DMS53 treated with DMSO at 0.1 percent for 48 hours (cell line): ENCODE data around the gene ENTPD1.
"Not testable (repeated sequence)": the region's sequence is repeated elsewhere in the genome, so short reads cannot be mapped to it uniquely, and the experiment has no call there.

Experiments
- DNase-seq: peaks from one replicate; lab custom pipeline; 2025; ENCODE audit not compliant: unreplicated experiment; lab: John Stamatoyannopoulos, UW

The ENTPD1 gene

DNA sequence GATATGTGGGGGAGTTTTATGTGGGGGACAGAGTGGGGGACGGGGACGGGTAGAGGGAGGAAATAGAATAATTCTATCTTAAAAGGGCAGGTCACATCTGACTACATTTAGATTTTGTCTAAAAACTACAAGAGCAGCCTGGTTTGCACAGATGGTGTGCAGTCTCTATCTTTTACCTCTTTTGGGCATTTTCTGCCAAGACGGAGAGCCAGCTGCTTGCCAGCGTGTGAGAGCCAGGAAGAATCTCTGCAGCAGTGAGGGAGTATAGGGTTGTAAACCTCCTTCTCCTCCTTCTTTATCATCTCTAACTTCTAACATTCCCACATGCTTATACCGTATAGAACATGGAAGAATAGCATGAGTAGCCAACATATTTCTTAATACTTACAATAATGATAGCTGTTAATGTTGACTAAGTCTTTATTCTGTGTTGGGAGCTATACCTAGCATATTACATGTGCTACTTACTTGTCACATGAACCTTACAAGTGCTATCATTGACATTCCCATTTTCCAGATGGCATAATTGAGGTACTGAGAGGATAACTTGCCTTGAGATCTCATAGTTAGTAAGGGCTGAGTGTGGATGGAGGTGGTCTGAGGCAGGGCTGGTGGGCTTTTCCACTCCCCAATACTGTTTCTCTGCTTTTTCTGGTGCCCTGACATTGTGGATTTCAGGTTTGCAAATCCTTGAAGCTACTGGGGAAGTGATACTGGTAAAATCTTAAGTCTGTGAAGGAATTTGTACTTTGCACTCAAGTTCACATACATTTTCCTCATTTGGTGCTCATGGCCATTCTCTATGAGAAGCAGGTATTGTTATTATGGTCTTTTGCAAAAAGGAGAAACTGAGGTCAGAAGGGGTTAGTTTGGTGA lies 1.1 kb downstream of the ENTPD1 start:
- DNase-seq = no peak

DNA sequence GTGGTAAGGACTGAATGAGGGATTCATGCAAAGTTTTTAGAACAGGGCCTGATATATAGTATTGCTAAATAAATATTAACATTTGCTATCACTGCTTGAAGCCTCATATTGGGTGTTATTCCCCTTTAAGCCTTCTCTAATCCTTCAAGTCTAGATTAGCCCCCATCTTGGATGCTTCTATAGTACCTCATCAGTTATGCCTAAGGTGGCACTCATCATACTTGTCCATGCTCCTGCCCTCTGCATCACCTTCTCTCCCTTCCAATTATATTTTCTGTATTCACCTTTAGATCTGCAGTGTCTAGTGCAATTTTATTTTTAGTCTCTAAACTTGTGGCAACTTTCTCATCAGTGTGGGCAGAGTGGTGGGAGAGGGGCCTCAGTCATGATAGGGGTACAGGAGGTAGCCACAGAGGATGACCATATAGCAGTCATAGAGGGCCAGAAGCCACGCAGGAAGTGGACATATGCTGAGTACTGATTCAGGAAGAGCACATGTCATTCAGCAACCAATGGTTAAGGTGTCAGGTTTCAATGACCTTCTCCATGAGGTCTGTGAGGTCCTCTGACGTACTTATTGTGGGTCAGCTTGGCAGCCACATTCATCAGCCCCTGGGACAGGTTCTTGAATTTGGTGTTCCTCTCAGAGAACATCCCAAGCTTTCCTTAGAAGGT lies 2.5 kb downstream of the ENTPD1 start:
- DNase-seq = peak; percentile 27

DNA sequence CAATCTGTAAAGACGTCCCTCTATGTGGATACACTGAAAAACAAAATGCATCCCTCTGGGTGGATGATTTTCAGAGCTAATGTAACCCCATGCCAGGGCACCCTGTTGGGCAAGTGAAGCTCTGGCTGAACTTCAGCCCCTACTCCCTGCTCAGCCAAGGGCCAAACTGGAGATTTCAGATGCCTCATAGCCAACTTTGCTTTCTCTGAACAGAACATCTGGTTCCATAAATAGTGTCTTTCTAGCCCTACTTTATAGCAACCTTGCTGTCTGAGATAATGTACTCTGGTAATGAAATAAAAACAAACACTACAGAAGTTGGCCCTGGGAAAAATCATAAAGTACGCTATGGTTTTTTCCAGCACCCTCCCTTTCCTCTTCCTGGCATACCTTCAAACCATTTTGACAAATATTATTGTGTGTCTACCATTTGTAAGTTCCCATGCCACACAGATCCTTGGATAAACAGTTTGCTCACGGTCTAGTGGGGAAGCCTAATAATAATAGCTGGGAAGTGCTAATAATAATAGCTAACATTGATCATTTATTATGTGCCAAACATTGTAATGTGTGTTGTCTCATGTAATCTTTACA lies 3.4 kb downstream of the ENTPD1 start:
- no peak for DNase-seq

DNA sequence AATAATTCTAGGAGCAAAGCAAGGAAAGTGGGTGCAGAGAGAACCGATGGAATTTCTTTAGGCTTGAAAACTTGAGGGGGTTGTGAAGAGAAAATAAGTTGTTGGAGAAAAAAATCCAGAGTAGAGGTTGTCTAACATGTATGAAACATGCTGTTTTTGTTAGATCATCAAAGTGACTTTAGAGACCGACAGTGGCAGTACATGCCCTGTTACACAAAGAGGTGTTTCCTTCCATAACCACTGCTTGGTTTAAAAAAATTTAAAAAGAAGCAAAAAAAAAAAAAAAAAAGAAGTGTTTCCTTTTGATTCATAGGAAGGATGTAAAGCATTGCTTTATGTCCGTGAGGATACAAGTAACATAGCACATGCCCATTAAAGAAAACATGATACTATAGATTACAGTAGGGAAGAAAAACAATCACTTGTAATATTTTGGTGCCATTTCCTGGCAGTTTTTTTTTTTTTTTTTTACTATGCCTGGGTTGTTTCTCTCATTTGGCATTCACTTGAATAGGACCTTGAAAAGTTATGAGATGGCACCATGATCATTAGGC lies 6.1 kb downstream of the ENTPD1 start:
- no peak for DNase-seq

DNA sequence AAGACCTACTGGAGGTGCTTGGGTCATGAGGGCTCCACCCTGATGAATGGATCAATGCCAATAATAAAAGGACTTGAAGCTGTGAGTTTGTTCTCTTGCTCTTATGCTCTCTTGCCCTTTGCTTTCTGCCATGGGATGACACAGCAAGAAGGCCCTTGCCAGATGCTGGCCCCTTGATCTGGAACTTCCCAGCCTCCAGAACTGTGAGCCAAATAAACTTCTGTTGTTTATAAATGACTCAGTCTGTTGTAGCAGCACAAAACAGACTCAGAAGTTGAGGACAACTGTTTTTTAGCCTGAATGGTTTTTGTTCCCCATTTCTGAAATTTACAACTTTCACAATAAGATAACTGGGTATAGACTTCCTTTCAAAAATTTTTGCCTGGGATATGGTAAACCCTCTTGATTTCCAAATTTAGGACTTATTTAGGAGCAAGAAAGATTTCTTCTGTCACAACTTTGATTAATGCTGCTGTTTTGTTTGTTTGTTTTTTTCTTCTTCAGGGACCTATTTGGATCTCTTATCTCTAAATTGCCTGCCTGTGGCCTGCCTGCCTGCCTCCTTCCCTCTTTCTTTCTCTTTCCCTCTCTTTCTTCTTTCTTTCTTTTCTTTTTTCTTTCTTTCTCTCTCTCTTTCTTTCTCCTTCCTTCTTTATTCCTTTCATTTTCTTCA lies 12.1 kb downstream of the ENTPD1 start:
- no peak for DNase-seq

DNA sequence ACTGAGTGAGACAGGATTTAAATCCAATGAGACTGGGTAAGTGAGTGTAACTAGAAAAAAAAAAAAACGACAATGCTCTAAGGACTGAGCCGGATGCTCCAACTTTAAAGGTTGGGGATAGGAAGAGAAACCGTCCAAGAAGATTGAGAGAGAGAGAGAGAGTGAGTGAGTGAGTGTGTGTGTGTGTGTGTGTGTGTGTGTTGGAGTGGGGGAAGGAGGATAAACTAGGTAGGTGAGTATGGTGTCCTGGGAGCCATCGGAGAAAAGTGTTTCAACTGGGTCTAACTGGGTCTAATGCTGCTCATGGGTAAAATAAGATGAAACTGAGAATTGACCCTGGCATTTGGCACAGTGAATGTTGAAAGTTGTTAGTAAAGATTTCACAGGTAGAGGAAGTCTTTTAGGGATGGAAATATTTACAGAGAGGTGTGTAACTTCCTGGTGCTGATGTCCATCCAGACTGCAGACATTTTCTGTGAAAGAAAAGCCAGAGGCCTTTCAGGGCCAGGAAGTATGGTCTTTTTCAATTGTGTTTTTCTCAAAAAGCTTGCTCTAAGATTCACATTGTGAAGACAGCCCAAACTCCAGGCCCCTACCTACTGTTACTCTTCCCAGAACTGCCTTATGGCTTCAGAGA lies 14.2 kb downstream of the ENTPD1 start:
- no peak for DNase-seq

DNA sequence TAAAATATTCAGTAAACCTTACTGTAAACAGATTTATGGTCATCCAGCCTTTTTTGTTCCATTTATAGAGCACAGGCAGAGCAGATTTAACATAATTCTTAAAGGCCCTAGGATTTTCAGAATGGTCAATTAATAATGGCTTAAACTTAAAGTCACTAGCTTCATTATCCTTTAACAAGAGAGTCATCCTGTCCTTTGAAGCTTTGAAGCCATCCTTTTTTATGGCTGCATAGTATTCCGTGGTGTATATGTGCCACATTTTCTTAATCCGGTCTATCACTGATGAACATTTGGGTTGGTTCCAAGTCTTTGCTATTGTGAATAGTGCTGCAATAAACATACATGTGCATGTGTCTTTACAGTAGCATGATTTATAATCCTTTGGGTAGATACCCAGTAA lies 17.5 kb downstream of the ENTPD1 start:
- DNase-seq = not testable (repeated sequence)

DNA sequence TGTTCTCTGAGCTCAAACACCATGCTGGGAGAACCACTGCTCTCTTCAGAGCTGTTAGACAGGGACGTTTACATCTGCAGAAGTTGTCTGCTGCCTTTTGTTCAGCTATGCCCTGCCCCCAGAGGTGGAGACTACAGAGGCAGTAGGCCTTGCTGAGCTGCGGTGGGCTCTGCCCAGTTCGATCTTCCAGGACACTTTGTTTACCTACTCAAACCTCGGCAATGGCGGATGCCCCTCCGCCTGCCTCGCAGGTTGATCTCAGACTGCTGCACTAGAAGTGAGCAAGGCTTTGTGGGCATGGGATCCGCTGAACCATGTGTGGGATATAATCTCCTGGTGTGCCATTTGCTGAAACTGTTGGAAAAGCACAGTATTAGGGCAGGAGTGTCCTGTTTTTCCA lies 21.7 kb downstream of the ENTPD1 start:
- not testable (repeated sequence) for DNase-seq

DNA sequence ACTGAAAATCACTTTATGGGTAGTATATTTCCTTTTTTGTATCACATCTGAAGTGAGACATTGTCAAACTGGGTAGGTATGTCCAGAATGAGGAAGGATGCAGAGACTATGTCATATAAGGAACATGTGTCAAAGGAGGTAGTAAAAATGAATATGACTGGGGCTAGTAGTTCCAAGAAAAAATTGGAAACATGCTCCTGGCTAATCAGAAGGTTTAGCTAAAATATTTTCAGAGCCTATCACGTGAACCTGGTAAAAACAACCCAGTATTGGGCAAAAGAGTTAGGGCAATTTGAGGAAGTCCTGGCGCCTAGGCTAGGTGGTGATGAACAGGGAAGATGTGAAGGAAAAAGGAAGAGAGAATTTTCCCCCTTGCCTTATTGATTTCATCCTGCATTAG lies 26.4 kb downstream of the ENTPD1 start:
- DNase-seq = no peak

DNA sequence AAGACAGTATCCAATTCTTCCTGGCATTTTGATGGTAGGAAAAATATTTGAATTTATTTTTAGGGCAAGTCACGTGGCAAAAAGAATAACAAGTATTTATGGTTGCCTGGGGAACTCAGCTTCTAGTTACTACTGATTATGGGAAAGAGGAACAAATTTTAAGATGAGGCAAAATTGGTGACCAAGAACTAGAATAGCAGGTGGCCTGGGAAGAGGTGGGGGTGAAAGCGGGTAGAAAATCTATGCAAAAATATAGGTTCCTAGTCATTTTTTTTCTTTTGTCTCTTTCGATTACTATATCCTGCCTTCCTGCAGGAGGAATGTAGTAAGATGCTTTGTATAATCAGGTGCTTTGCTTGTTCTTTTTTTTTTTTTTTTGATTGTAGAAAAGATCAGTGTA lies 27.8 kb downstream of the ENTPD1 start:
- no peak for DNase-seq

DNA sequence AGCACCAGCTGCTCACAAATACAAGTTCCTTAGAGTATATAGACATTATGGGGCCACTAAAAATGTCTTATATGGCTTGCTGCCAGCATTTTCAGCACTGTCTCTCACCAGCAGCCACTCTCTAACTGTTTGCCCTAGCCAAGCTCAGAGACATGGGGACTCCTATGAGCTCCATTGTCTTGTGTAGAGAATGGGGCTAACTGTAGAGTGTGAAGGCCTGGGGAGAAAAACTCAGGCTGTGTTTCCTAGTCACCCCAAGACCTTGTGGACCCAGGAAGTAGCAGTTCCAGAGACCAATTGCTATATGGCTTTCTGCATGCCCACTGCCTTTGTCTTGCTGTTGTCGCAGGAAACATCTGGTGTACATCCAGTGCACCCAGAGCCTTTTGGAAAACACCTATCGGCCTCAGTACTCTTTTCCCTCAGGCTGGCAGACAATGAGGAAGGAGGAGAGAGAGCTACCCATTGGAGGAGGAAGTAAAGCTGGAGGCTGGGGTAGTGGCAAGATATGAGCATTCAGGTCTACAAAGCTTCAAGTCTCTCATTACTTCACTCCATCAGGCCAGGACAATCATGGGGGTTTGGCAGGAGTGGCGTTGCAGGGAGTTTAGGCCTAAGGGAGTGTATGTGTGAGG lies 28.4 kb downstream of the ENTPD1 start:
- no peak for DNase-seq

DNA sequence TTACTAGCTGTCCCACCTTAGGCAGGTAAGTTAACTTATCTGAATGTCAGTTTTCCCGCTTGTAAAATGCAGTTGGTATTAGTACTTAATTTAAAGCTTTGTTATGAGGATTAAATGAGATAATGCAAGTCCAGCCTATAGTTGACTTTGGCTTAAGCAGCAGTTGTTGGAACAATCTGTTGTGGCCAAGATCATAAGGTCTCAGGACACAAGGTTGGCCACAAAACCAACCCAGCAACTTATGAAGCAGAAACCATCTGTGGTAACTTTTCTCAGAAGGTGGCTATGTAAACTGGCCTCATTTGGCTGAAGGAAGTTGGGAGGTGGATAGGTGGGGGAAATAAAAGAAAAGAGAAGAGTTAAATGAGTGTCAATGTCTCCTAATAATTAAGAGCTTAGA lies 29.4 kb downstream of the ENTPD1 start:
- no peak for DNase-seq

DNA sequence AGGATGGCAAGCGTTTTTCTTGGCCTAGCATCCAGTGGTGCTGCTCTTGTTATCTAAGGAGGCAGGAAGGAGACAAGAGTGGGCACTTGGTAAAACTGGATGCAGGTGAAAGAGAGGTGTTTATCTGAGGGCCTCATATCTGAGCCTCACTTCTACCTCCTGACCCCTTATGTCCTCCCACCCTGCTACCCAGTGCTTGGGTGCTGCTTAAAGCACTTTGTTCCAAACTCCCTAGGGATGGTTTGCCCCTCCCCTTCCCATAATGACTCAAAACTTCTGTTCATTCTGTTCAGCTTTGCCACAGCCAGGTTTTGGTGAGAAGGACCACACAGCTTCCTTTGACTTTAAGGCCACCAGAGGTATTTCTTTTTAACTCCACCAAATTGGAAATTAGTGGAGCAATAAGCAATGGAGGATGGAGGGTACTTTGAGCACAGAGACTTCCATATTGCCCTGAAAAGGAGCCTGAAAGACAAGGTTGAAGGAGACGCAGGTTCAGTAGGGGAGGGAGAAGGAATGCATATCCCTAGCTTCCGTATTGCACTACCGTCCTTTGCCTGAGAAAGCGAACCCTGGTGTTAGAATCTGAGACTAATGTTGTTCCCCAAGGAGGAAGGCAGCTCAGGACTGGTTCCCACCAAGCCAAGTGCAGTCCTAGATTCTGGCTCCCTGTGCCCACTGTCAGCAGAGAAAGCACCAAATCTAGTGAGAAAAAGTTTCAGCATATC lies 30.1 kb downstream of the ENTPD1 start:
- DNase-seq = no peak

DNA sequence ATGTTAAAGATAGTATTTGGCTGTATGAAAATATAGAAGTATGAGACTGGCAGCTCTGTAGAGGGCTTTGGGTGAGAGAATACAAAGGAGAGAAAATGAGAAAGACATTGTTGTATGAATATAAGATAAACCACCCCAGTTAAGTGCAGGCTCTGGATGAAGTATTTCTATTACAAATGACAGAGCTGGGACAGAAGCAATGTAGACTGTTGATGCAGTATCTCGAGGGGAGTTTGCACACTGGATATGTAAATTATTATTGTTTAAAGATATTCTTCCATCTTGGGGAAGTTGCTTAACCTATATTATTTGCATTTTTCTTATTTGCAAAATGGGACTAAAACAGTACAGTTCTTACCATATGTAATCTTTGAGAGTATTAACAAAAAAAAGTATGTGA lies 31.5 kb downstream of the ENTPD1 start:
- DNase-seq = no peak

DNA sequence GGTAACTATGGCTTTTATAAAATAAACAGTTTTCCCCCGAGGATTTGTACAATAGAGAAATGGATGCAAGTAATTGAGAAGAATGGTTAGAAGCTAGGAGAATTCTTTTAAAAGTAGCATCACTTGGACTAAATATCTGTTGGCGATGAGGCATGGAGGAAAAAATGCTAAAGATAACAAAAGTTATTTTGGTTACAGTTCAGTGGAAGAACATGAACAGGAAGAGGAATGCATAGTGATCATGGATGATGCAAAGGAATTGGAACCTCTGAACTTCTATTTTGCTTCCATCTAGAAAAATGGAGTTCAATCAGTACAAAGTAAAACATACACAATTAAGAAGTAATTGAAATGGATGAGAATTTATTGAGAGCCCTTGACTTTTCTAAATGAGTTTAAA lies 32.9 kb downstream of the ENTPD1 start:
- DNase-seq = no peak

DNA sequence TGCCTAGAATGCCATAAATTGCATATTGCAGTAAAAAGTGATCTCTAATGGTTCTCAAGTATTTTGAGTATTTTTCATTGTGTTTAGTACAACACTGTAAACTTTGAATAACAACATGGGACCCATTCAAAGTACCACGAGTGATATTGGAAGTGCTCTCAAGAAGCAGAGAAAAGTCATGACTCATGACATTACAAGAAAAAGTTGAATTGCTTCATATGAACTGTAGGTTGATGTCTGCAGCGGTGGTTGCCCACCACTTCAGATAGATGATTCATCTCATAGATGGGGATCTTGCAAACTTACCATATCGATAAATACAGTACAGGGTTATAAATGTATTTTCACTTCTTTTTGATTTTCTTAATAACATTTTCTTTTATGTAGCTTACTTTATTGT lies 33.9 kb downstream of the ENTPD1 start:
- no peak for DNase-seq

DNA sequence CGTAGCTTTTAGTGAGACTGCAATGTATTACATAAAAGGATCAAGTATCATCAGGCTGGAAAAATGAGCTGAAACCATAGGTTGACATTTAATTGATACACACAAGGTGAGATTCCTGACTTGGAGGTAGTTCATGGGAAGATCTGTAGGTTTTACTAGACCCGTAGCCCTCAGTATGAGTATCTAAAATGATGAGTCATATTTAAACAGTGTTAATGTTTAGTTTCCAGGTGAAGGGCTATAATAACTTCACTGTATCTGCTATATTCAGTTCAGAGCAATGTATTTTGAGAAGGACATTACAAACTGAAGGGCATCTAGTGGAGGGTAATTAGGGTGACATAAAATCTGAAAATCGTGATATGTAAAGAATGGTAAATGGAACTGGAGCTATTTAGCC lies 35.0 kb downstream of the ENTPD1 start:
- DNase-seq = peak; percentile 50

DNA sequence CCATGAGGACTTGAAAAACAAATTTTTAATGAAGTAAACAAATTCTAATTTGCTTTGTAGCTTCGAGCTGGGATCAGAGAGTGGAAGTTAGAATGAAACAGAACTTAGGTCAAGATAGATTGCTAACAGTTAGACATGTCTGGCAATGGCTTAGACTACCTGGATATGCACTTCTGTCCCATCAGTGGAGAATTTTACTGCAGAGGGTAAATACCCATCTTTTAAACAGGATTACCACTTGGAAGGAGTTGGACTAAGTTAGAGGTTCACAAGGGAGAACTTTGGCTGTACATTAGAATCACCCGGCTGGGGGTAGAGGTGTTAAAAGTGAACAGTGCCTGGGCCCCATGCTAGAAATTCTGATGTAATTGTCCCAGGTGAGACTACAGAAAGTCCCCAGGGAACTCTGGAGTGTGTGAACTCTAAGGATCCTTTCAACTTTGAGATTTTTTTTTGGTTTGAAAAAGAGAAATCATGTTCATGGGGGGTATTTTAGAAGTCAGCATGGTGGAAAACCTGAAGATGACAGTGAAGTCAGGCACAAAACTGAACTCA lies 35.5 kb downstream of the ENTPD1 start:
- DNase-seq = no peak

DNA sequence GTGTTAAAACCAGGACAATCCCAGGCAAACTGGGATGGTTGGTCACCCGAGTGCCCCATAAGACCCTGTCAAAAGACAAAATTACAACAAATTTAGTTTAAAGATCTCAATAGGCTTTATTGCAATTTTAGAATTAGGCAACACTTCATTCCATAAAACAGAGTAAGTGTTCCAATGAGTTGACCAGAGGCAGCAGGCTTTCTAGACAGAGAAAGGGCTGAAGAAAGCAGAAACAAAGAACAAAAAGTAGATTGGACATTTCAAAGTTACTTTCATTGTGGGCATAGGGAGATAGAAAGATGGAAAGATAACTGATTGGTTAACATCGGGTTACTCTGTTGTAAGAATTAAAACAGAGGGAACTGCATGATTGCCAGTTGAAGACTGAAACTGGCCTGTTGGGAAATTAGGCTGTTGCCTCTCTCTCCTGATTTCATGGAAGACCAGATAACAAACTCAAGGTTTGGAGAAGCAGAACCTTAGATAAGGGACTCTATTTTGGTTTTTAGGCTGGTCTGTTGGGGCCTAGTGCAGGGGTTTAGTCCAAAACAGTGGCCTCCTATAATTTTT lies 36.3 kb downstream of the ENTPD1 start:
- DNase-seq = no peak
